ENCODE measurements around the gene BACE2.

GRCh38 chr21:41325138-41325912 lies 157.4 kb downstream of the BACE2 start:
- TF ChIP-seq POLR2A (IDR thresholded peaks at IDR 0.05; ENCODE audit: low read length) (no peak), RCOR1 (IDR thresholded peaks at IDR 0.05; ENCODE audit: low read depth, low read length) (no peak)
